ENCODE measurements around the gene KRABD2.

DNA sequence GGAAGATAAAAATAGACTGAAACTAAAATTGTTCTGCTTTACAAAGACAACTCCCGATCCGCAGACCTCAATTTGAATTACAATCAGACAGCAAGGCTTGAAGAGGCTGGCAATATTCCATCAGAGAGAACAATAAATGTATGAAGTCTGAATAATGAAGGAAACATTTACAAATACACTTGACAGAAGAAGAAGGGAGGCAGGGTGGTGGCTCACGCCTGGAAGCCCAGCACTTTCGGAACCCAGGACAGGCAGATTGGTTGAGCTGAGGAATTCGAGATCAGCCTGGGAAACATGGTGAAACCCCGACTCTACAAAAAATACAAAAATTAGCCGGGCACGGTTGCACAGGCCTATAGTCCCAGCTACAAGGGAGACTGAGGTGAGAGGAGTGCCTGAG is 22.3 kb downstream of the KRABD2 start:
- TF ChIP-seq, protein P1, sequence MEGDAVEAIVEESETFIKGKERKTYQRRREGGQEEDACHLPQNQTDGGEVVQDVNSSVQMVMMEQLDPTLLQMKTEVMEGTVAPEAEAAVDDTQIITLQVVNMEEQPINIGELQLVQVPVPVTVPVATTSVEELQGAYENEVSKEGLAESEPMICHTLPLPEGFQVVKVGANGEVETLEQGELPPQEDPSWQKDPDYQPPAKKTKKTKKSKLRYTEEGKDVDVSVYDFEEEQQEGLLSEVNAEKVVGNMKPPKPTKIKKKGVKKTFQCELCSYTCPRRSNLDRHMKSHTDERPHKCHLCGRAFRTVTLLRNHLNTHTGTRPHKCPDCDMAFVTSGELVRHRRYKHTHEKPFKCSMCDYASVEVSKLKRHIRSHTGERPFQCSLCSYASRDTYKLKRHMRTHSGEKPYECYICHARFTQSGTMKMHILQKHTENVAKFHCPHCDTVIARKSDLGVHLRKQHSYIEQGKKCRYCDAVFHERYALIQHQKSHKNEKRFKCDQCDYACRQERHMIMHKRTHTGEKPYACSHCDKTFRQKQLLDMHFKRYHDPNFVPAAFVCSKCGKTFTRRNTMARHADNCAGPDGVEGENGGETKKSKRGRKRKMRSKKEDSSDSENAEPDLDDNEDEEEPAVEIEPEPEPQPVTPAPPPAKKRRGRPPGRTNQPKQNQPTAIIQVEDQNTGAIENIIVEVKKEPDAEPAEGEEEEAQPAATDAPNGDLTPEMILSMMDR (IDR thresholded peaks at IDR 0.05; ENCODE audit: low read depth, low read length, poor library complexity, severe bottlenecking) = no peak
- TF ChIP-seq EZH2phosphoT487 (IDR thresholded peaks at IDR 0.05; ENCODE audit: borderline replicate concordance, low read length) = no peak
